Ascending aorta (tissue), 2 donors: ENCODE results near the gene FGR. TPM values are rescaled to one million over a fixed set of nuclear protein-coding genes. Genes with fewer than 3 reads are reported as not detected.
A peak's percentile ranks its signal among the peaks of the same experiment; 100 is the strongest.

Experiments
- DNase-seq, 2 donors: peaks; one replicate each; pipeline ENCODE4 v3.0.0-alpha.2; 2019; ENCODE audit warnings: low spot score in 2 of 2
- H3K27ac ChIP-seq, 2 donors: fragments of 200-600 bp; sonication (generic); one replicate each; pipeline ENCODE4 v1.5.1; 2016 to 2017; ENCODE audit warnings: mild to moderate bottlenecking in 1 of 2
- H3K27me3 ChIP-seq: fragments of 200-600 bp; sonication (generic); one replicate; pipeline ENCODE4 v1.5.1; 2017
- H3K36me3 ChIP-seq, 2 donors: fragments of 200-600 bp; sonication (generic); one replicate each; pipeline ENCODE4 v1.5.1; 2016
- H3K4me1 ChIP-seq, 2 donors: fragments of 200-600 bp; sonication (generic); one replicate each; pipeline ENCODE4 v1.5.1; 2016 to 2017; ENCODE audit warnings: mild to moderate bottlenecking in 1 of 2
- H3K4me3 ChIP-seq, 2 donors: fragments of 200-600 bp; sonication (generic); one replicate each; pipeline ENCODE4 v1.5.1; 2016 to 2017; ENCODE audit warnings: mild to moderate bottlenecking in 1 of 2
- H3K9me3 ChIP-seq, 2 donors: fragments of 200-600 bp; sonication (generic); one replicate each; pipeline ENCODE4 v1.5.1; 2016
- CTCF ChIP-seq, 3 experiments: fragments of 200-600 bp in 2 of 3; fragments of 450-650 bp in 1 of 3; sonication (generic) in 2 of 3; IDR thresholded peaks; one replicate each; pipeline ENCODE4 v1.5.1; 2016 to 2019; ENCODE audit warnings: antibody characterized with exemption in 3 of 3, mild to moderate bottlenecking in 1 of 3, moderate library complexity in 1 of 3
- intact Hi-C: fragments of 100-400 bp; cut with DNase I; formaldehyde crosslinking; loops from one replicate; pipeline ENCODE4 v1.15.1; 2023
- total RNA-seq: library from RNA; depleted of rRNA; stranded (reverse); fragments of >200 nt; gene quantifications from one replicate; pipeline ENCODE4 v1.1.0, GENCODE V29; 2016

FGR gene
- total RNA-seq, 1 donor from 2014 or later, result 10.4 TPM

GRCh38 chr1:27577504-27578188 lies 57.3 kb downstream of the FGR start:
- peaks cover 42 to 72% of the 10 kb centered on the region in 2 donors for H3K4me1 ChIP-seq
- no peak for TF ChIP-seq CTCF (IDR thresholded peaks at IDR 0.05)
- no peaks in the 10 kb centered on the region for H3K9me3 ChIP-seq
- peak overlapping the region; percentile 93 to 96 for H3K27ac ChIP-seq
- DNase-seq, result no peak
- no peaks in the 10 kb centered on the region for H3K27me3 ChIP-seq
- no peaks in the 10 kb centered on the region for H3K36me3 ChIP-seq
- peak overlapping the region in 1 of 2 donors; percentile 17 for H3K4me3 ChIP-seq
- intact Hi-C loops, result loop anchor here (2.0 kb wide), 1 partner anchor 21 kb away; no protein-coding TSS in a partner anchor

DNA sequence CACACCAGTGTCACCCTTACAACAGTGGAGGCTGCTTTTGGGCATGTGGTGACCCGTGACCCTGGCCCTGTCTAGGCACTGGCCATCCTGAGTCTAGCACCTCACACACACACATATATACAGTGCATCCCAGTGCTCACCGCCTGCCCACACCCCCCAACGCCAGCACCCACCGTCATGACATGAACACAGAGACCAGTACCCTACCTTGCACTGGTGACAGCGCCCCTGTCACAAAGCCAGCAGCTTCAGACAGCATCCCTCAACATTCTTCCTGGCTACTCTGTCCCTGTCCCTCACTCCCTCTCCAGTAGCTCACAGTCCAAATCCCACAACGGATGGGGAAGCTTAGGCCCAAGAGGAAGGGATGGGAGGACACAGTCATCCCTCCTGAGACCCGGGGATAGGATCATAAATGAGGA lies 58.2 kb downstream of the FGR start:
- no peaks in the 10 kb centered on the region for H3K36me3 ChIP-seq
- H3K27me3 ChIP-seq, result no peaks in the 10 kb centered on the region
- intact Hi-C loops, result loop anchor here (2.0 kb wide), 1 partner anchor 22 kb away; no protein-coding TSS in a partner anchor
- TF ChIP-seq CTCF (IDR thresholded peaks at IDR 0.05), result no peak
- no peaks in the 10 kb centered on the region for H3K9me3 ChIP-seq
- H3K4me1 ChIP-seq, result peaks cover 50 to 73% of the 10 kb centered on the region in 2 donors
- H3K4me3 ChIP-seq, result peak overlapping the region in 1 of 2 donors; percentile 64
- no peak for DNase-seq
- H3K27ac ChIP-seq, result peak overlapping the region; percentile 93 to 96

DNA sequence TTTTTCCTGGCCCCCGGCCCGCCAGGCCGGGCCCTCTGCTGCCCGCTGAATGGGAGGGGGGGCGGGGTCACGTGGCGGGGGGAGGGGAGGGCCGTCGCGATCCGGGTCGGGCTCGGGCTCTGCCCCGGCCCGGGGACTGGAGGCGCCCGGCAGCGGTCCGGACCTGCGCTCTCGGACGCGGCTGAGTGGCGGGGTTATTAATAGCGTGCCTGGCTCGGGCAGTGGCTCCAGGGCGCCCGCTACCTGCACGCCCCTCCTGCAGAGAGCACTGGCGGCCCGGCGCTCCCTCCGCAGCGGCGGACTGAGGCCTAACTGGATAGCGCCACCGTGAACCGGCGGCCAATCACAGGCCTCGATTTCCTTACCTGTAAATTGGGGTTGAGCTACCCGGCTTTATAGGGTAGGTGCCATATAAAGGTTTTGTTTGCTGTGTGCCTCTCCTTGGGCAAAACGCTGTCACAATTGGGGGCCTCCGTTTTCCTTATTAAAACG lies 59.1 kb downstream of the FGR start:
- Histone ChIP-seq H3K27me3 (no peaks in the 10 kb centered on the region), H3K4me1 (peaks cover 56 to 73% of the 10 kb centered on the region in 2 donors), H3K27ac (peak overlapping the region; percentile 93 to 96), H3K36me3 (no peaks in the 10 kb centered on the region), H3K9me3 (no peaks in the 10 kb centered on the region), H3K4me3 (peak overlapping the region; percentile 52 to 64)
- intact Hi-C loops, result loop anchor here (1.0 to 2.0 kb wide), 2 partner anchors 19 to 23 kb away; no protein-coding TSS in a partner anchor
- peak in 1 of 2 donors; percentile 90 for DNase-seq
- peak; percentile 15 to 40 (median 30) for TF ChIP-seq CTCF (IDR thresholded peaks at IDR 0.05)

DNA sequence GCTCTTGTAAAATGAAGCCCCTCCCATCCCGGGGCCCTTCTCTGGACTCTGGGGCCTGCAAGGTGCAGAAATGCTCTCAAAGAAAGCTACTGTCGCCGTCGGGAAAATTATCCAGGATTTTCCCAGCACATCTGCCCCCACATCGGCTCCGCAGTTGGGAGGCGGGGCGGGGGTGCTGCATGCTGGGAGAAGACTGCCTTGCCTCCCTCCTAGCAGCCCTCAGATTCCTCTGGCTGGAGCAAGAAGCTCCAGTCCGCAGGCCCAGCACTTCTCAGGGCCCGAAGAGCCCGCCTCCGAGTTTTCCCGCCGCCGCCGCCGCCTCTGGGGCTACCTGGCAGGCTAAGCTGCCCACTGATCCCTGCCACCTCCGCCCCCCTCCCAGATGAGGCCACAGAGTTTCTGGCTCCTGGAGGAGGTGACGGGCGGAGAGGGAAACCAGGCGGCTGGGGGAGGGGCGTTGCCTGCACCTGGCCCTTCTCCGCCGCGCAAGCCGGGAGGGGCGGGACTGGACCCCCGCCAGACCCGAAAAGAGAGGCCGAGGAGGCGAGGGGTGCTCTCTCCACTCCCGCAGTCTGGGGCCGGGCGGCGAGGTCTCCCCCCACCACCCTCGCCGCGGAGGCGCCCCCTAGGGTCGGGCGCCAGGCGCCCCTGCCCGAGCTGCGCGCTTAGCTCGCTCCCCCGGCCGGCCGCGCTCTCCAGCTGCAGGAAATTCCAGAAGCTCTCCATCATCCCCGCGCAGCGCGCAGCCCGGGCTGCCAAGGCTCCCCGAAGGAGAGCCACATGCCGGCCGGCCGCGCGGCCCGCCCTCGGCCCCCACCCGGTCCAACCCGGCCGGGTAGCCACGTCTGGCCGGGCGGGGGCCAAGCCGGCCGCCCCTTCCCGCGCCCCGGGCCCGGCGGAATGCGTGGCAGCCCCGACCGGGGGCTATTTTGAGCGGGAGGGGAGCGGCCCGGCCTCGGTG lies 59.8 kb downstream of the FGR start:
- peak overlapping the region; percentile 52 to 64 for H3K4me3 ChIP-seq
- H3K27ac ChIP-seq, result peak overlapping the region; percentile 93 to 96
- H3K9me3 ChIP-seq, result no peaks in the 10 kb centered on the region
- no peaks in the 10 kb centered on the region for H3K27me3 ChIP-seq
- peaks cover 60 to 80% of the 10 kb centered on the region in 2 donors for H3K4me1 ChIP-seq
- DNase-seq, result peak in 1 of 2 donors; percentile 90
- intact Hi-C loops, result loop anchor here (1.0 kb wide), 1 partner anchor 18 kb away; no protein-coding TSS in a partner anchor
- H3K36me3 ChIP-seq, result no peaks in the 10 kb centered on the region
- peak; percentile 30 to 45 (median 30) for TF ChIP-seq CTCF (IDR thresholded peaks at IDR 0.05)

DNA sequence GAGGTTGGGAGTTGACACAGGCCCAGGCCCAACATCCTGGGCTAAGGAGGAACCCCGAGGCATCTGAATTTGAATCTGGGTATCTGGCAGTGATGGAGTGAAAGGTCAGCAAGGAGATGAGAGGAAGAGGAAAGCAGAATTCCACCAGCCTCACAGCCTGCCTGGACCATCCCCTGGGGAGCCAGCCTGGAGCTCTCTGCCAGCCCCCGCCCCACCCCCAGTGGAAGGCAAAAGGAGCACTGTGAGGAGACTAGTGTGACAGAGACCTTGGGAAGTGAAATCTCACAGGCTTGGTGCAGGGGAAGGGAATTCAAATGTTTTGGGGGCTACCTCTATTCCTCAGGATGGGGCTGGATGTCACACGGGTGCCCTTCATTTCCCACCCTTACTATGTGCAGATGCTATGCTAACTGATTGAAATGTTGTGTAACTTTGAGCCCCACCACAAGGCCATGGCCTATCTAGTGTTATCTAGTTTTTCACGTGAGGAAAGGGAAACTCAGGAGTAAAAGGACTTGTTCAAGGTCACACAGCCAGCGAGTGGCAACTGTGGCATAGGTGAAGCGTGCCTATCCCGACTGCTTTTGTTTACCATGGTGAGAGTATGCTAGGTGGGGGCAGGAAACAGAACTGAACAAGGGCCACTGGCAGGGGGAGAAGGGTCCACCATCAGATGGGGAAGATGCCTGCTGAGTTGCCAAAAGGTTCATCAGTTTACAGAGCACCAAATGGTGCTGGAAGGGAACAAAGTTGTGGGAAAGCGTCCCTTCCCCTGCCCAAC lies 60.8 kb downstream of the FGR start:
- Histone ChIP-seq H3K4me1 (peaks cover 60 to 86% of the 10 kb centered on the region in 2 donors), H3K27me3 (no peaks in the 10 kb centered on the region), H3K36me3 (no peaks in the 10 kb centered on the region), H3K9me3 (no peaks in the 10 kb centered on the region), H3K4me3 (peak overlapping the region; percentile 52 to 64), H3K27ac (peak overlapping the region; percentile 93 to 96)
- DNase-seq, result no peak
- intact Hi-C loops, result no loop called here
- no peak for TF ChIP-seq CTCF (IDR thresholded peaks at IDR 0.05)
